SK-N-SH treated with all-trans-retinoic acid at 6 μM for 48 hours (cell line): ENCODE measurements around the gene RASA4B.
"Not testable (repeated sequence)": the region's sequence is repeated elsewhere in the genome, so short reads cannot be mapped to it uniquely, and the experiment has no call there.

Experiments
- BACH2 ChIP-seq: fragments of 250-450 bp; sonication (Bioruptor Pico); IDR thresholded peaks from 2 replicates; pipeline ENCODE4 v1.9.0; 2021; ENCODE audit warnings: mild to moderate bottlenecking, borderline replicate concordance
- ESRRG ChIP-seq: fragments of 250-450 bp; sonication (Bioruptor Pico); IDR thresholded peaks from 2 replicates; pipeline ENCODE4 v1.6.1; 2021; ENCODE audit warnings: mild to moderate bottlenecking
- POU6F1 ChIP-seq: fragments of 250-450 bp; sonication (Bioruptor Pico); IDR thresholded peaks from 2 replicates; pipeline ENCODE4 v1.8.0; 2021; ENCODE audit warnings: low read depth, mild to moderate bottlenecking, moderate library complexity, borderline replicate concordance
- RARB ChIP-seq: fragments of 250-450 bp; sonication (Bioruptor Pico); IDR thresholded peaks from 2 replicates; pipeline ENCODE4 v1.8.0; 2021; ENCODE audit warnings: mild to moderate bottlenecking, moderate library complexity

GRCh38 chr7:102515889-102516288, 1.7 kb downstream of the RASA4B start:
- TF ChIP-seq ESRRG (CRISPR knock-in tag); POU6F1; RARB (CRISPR knock-in tag); BACH2 (CRISPR knock-in tag): not testable (repeated sequence)
